Thyroid gland (tissue), 4 donors: ENCODE measurements around the gene ALMS1.
"Not testable (repeated sequence)": the region's sequence is repeated elsewhere in the genome, so short reads cannot be mapped to it uniquely, and the experiment has no call there.

Source experiments
- POLR2A ChIP-seq, 2 donors: fragments of 450-650 bp; IDR thresholded peaks; one replicate each; pipeline ENCODE4 v1.6.1; 2017; ENCODE audit warnings: antibody characterized with exemption in 2 of 2, mild to moderate bottlenecking in 2 of 2, moderate library complexity in 1 of 2
- TF ChIP-seq, protein P1 (sequence below), 6 experiments: fragments of 200-600 bp in 3 of 6; fragments of 450-650 bp in 3 of 6; sonication (generic) in 3 of 6; IDR thresholded peaks; one replicate each; pipeline ENCODE4 v1.5.1; 2016 to 2019; ENCODE audit warnings: antibody characterized with exemption in 6 of 6, mild to moderate bottlenecking in 2 of 6, inconsistent platforms in 1 of 6, moderate library complexity in 1 of 6

- TF ChIP-seq, protein P1, sequence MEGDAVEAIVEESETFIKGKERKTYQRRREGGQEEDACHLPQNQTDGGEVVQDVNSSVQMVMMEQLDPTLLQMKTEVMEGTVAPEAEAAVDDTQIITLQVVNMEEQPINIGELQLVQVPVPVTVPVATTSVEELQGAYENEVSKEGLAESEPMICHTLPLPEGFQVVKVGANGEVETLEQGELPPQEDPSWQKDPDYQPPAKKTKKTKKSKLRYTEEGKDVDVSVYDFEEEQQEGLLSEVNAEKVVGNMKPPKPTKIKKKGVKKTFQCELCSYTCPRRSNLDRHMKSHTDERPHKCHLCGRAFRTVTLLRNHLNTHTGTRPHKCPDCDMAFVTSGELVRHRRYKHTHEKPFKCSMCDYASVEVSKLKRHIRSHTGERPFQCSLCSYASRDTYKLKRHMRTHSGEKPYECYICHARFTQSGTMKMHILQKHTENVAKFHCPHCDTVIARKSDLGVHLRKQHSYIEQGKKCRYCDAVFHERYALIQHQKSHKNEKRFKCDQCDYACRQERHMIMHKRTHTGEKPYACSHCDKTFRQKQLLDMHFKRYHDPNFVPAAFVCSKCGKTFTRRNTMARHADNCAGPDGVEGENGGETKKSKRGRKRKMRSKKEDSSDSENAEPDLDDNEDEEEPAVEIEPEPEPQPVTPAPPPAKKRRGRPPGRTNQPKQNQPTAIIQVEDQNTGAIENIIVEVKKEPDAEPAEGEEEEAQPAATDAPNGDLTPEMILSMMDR (IDR thresholded peaks at IDR 0.05), result not testable (repeated sequence)
- TF ChIP-seq POLR2A (IDR thresholded peaks at IDR 0.05), result not testable (repeated sequence)
These were observed 76.8 kb downstream of the ALMS1 start for GRCh38 chr2:73462388-73462787.
